Left lung (tissue), 10 donors: ENCODE measurements around the gene WDR19. TPM values are rescaled to one million over a fixed set of nuclear protein-coding genes. Genes with fewer than 3 reads are reported as not detected.
"Not testable (repeated sequence)": the region's sequence is repeated elsewhere in the genome, so short reads cannot be mapped to it uniquely, and the experiment has no call there.

Source experiments
- ATAC-seq: fragments of 200-7000 bp; cut with Tn5 transposase; one replicate; pipeline ENCODE4 v1.9.1; 2020; ENCODE audit warnings: moderate library complexity
- DNase-seq, 4 donors: peaks; one replicate each; pipeline ENCODE4 v3.0.0-alpha.2; 2013 to 2020
- H3K27ac ChIP-seq, 2 donors: fragments of 200-600 bp; sonication (generic) in 1 of 2; one replicate each; pipeline versions ENCODE4 v1.5.0 to v1.8.0; 2020 to 2021
- H3K27me3 ChIP-seq, 2 donors: fragments of 200-600 bp; sonication (generic) in 1 of 2; one replicate each; pipeline versions ENCODE4 v1.5.0 to v1.8.0; 2020 to 2021
- H3K36me3 ChIP-seq, 2 donors: fragments of 200-600 bp; sonication (generic) in 1 of 2; one replicate each; pipeline versions ENCODE4 v1.5.0 to v1.8.0; 2020 to 2021
- H3K4me1 ChIP-seq, 2 donors: fragments of 200-600 bp; one replicate each; pipeline ENCODE4 v1.8.0; 2021
- H3K4me3 ChIP-seq, 2 donors: fragments of 200-600 bp; sonication (generic) in 1 of 2; one replicate each; pipeline versions ENCODE4 v1.5.0 to v1.8.0; 2020 to 2021; ENCODE audit warnings: mild to moderate bottlenecking in 1 of 2
- H3K9me3 ChIP-seq, 2 donors: fragments of 200-600 bp; sonication (generic) in 1 of 2; one replicate each; pipeline versions ENCODE4 v1.5.0 to v1.8.0; 2020 to 2021
- intact Hi-C, 2 donors: fragments of 100-400 bp; cut with DNase I; formaldehyde crosslinking; loops; one replicate each; pipeline versions ENCODE4 v1.11.2 to v1.14.2; 2022
- polyA plus RNA-seq, 6 donors: library from polyadenylated mRNA; unstranded; fragments of 120-200 nt; gene quantifications; one replicate each; pipeline ENCODE4 v1.2.1, GENCODE V29; 2013; ENCODE audit not compliant: insufficient read length in 6 of 6
- total RNA-seq, 2 donors: library from RNA; stranded (reverse); fragmentation: NEBNext Ultra II Directional; extraction: Animal tissue kit (Norgen Biotek cat#: 25700); gene quantifications; one replicate each; pipeline ENCODE4 v1.2.1, GENCODE V29; 2021
- TF ChIP-seq, protein P1 (sequence below), 2 donors: fragments of 200-600 bp; sonication (generic) in 1 of 2; IDR thresholded peaks; one replicate each; pipeline versions ENCODE4 v1.5.0 to v1.8.0; 2021; ENCODE audit warnings: antibody characterized with exemption in 2 of 2
- donor health status: DM: no; HTN: yes; CAD: no.
- donor health status: DM: no; HTN: no; CAD: no.

The WDR19 gene
- total and polyA plus RNA-seq, 8 donors, result 32.4 to 95.0 (median 78.3) TPM

DNA sequence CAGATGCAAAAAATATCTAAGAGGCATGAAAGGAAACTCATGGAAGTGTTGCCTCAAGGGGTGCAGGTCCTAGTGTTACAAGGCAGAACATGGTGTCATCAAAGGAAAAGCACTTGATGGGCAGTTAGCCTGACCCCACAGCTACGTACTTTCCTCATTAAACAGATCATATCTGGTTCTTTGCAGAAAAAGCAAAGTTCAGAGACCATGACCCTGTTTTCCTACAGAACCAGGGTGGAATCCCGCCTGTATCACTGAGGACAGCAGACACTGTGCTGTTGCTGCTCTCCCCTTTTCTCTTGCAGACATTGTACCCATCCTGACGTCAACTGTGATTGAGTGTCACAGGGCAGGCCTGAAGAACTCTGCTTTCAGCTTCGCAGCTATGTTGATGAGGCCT, 92.2 kb downstream of the WDR19 start:
- TF ChIP-seq, protein P1, sequence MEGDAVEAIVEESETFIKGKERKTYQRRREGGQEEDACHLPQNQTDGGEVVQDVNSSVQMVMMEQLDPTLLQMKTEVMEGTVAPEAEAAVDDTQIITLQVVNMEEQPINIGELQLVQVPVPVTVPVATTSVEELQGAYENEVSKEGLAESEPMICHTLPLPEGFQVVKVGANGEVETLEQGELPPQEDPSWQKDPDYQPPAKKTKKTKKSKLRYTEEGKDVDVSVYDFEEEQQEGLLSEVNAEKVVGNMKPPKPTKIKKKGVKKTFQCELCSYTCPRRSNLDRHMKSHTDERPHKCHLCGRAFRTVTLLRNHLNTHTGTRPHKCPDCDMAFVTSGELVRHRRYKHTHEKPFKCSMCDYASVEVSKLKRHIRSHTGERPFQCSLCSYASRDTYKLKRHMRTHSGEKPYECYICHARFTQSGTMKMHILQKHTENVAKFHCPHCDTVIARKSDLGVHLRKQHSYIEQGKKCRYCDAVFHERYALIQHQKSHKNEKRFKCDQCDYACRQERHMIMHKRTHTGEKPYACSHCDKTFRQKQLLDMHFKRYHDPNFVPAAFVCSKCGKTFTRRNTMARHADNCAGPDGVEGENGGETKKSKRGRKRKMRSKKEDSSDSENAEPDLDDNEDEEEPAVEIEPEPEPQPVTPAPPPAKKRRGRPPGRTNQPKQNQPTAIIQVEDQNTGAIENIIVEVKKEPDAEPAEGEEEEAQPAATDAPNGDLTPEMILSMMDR (IDR thresholded peaks at IDR 0.05), result no peak
- Histone ChIP-seq H3K27me3 (no peaks in the 10 kb centered on the region), H3K4me1 (no peaks in the 10 kb centered on the region), H3K36me3 (peaks cover 0 to 66% of the 10 kb centered on the region in 2 donors), H3K27ac (no peak overlapping the region), H3K9me3 (no peaks in the 10 kb centered on the region), H3K4me3 (no peak overlapping the region)
- intact Hi-C loops, result no loop called here
- no peak for ATAC-seq
- no peak for DNase-seq

DNA sequence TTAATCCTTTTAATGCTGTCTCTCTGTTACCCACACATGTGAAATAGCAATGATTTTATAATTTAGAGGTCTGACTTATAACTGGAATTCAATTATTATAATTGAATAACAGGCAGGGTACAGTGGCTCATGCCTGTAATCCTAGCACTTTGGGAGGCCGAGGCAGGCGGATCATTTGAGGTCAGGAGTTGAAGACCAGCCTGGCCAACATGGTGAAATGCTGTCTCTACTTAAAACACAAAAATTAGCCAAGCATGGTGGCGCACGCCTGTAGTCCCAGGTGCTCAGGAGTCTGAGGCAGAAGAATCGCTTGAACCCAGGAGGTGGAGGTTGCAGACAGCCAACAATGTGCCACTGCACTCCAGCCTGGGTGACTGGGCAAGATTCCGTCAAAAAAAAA, 95.3 kb downstream of the WDR19 start:
- DNase-seq, H3K27me3 ChIP-seq, H3K9me3 ChIP-seq, H3K27ac ChIP-seq, intact Hi-C loops, ATAC-seq, H3K4me1 ChIP-seq, H3K4me3 ChIP-seq: not testable (repeated sequence)
- peaks cover 0 to 68% of the 10 kb centered on the region in 2 donors for H3K36me3 ChIP-seq

GRCh38 chr4:39278476-39278875, 96.1 kb downstream of the WDR19 start:
- Histone ChIP-seq H3K4me1 (no peaks in the 10 kb centered on the region), H3K4me3 (no peak overlapping the region), H3K27ac (no peak overlapping the region), H3K27me3 (no peaks in the 10 kb centered on the region), H3K9me3 (no peaks in the 10 kb centered on the region), H3K36me3 (peaks cover 0 to 60% of the 10 kb centered on the region in 2 donors)
- intact Hi-C loops, result no loop called here
- DNase-seq (no peak), ATAC-seq (no peak)
- TF ChIP-seq, protein P1 (IDR thresholded peaks at IDR 0.05), result no peak

DNA sequence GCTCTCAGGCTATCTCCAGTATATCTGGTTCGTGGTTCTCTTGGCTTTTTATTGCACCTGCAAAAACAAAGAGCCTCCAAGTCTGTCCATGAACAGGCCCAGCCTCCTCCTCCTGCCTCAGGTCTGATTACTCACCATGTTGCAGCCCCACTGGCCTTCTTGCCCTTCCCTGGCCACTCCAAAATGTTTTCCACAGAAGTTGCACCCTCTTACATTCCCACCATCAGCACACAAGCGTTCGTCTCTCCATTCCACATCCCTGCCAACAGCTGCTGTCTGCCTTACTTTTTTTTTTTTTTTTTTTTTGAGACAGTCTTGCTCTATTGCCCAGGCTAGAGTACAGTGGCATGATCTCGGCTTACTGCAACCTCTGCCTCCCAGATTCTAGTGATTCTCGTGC, 97.1 kb downstream of the WDR19 start:
- Histone ChIP-seq H3K27me3 (no peaks in the 10 kb centered on the region), H3K27ac (no peak overlapping the region), H3K36me3 (peaks cover 0 to 56% of the 10 kb centered on the region in 2 donors), H3K4me1 (no peaks in the 10 kb centered on the region), H3K9me3 (no peaks in the 10 kb centered on the region), H3K4me3 (no peak overlapping the region)
- intact Hi-C loops, result no loop called here
- DNase-seq (no peak), ATAC-seq (no peak)
- TF ChIP-seq, protein P1 (IDR thresholded peaks at IDR 0.05), result no peak

- no peaks in the 10 kb centered on the region for H3K27me3 ChIP-seq
- intact Hi-C loops, result no loop called here
- peaks cover 0 to 54% of the 10 kb centered on the region in 2 donors for H3K36me3 ChIP-seq
- no peaks in the 10 kb centered on the region for H3K4me1 ChIP-seq
- no peak for ATAC-seq
- H3K27ac ChIP-seq, result no peak overlapping the region
- no peak overlapping the region for H3K4me3 ChIP-seq
- no peak for DNase-seq
- no peaks in the 10 kb centered on the region for H3K9me3 ChIP-seq
- TF ChIP-seq, protein P1 (IDR thresholded peaks at IDR 0.05), result no peak
Observed at GRCh38 chr4:39280770-39281169, 98.4 kb downstream of the WDR19 start.

DNA sequence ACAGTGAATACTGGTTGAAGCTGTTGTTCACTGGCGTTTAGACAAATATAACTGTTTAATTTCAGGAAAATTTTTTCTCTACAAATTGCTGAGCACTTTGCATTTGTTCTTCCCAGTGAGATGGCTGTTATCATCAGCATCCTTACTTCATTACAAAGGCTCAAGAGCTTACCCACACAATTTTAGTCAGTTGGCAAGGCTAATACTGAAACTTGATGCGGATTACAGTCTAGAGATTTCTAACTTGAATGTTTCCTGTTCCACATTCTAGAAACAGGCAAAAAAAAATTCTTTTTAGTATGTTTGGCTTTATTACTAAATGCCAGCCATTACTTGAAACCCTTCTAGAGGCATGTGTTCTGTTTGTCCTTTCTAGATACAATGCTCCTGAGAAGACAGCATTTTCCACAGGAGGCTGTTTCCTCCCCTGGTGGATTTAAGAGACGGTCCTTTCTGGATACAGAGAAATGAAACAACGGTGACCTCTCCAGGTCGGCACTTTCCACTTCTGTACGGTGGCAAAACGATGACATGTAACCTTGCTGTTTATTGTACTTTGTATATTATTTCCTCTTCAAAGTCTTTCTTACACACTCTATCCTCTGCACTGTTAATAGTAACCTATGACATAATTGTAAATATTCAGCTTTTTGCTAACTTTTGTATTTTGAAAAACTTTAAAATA, 102.9 kb downstream of the WDR19 start:
- Histone ChIP-seq H3K4me1 (no peaks in the 10 kb centered on the region), H3K9me3 (no peaks in the 10 kb centered on the region), H3K36me3 (peaks cover 0 to 66% of the 10 kb centered on the region in 2 donors), H3K27ac (no peak overlapping the region), H3K4me3 (no peak overlapping the region), H3K27me3 (no peaks in the 10 kb centered on the region)
- intact Hi-C loops, result no loop called here
- ATAC-seq (no peak), DNase-seq (no peak)
- TF ChIP-seq, protein P1 (IDR thresholded peaks at IDR 0.05), result no peak
